HG03342 (cell line): ENCODE measurements around the gene IFNAR2.

ENCODE experiments used
- ATAC-seq: cut with Tn5 transposase; IDR thresholded peaks from one replicate; pipeline ENCODE4 v1.9.1; 2021; ENCODE audit warnings: mild to moderate bottlenecking, moderate library complexity; ENCODE audit not compliant: unreplicated experiment

Gene IFNAR2

DNA sequence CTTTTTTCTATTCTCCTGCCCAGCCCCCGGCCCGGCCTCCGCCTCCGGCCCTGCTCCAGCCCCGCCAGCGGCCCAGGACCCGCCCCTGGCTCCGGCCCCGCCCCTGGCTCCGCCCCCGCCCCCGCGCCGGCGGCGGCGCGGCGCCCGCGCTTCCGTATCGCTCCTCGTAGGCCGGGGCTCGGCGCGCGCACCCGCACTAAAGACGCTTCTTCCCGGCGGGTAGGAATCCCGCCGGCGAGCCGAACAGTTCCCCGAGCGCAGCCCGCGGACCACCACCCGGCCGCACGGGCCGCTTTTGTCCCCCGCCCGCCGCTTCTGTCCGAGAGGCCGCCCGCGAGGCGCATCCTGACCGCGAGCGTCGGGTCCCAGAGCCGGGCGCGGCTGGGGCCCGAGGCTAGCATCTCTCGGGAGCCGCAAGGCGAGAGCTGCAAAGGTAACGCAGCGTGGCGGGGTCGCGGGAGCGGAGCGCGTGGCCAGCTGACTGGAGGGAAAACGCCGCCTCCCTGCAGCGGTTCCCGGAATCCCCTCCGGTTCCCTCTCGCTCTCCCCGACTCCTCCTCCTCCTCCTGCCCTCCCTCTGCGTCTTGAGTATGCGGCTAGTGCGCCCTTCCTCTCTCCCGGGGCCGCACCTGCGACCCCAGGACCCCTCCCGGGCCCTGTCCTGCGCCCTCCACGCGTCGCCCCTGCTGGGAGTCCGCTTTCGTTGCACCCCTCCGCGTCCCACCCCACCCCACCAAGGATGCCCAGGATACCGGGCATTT, at the start of gene IFNAR2:
IFNAR2 (plus strand) TSS at position 155 of the 761 bp plus-strand sequence. CDS start 11,985 bp downstream, outside the sequence.
- peak; percentile 60 for ATAC-seq

DNA sequence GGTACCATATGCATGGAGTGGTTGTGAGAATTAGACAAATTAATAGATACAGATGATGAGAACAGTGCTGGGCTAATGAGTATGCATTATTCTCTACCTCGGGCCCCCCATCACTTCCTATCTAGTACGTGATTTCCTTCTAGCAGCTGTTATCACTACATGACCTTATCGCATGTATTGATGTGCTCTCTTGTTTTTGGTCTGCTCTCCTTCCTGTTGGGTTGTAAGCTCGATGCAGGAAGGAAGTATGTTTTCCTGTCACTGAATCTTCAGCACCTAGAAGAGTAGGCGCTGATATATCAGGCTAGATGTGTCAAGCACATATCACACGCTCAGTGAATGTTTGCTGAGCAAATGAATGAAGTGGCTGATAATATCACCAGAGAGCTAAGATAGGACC, 43.9 kb upstream of the IFNAR2 start:
- ATAC-seq: no peak

DNA sequence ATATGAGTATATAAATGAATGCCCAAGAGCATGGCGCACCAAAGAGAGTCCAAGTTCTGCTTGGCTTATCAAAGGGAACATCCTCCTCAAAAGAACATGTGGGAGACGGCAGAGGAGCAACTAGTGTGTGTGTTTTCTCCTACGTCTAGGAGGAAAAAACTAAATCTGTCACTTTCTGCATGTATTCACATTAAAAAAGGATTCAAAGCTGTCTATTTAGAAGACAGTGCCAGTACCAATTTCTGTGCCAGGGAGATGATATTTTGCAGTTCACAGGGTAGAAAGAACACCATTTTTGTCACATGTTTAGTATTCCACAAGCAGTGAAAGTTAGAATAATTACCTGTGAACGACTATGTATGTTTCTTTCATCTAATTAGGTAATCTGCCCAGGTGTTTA, 42.5 kb upstream of the IFNAR2 start:
- ATAC-seq: no peak

DNA sequence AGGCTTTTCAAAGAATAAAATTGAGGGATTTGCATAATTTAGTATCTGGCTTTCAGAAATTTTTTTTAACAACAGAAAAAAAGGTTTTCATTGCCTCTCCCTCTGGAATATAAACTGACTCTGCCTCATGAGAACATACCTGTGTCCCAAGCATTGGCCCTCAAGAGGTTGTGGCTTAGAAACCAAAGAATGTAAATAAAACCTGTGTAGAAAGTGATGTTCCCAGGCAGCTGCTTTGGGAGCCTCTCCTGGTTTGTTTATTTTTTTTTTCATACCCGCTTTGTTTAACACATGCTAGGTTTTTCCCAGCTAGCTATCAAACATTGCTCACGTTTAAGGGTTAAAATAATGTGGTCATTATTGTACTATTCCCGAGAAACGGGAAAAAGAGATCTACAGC, 40.5 kb upstream of the IFNAR2 start:
- no peak for ATAC-seq

DNA sequence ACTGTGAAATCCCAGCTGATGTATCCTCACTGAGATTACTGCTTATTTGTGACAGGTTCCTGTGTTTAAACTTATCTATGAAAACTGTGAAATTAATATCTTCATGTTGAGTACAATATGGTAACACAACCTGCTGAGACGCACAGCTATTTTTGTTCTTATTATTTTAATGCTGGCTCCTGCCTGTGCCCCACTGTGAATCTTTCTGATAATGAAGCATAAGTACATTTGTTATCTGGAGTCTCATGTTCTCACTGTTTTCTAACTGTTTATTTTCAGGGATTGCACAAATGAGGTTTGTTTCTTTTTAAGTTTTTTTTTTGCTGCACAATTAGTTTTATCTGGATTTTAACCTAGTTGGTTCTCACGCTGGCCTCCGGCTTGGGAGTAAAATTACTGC, 39.9 kb upstream of the IFNAR2 start:
- no peak for ATAC-seq

DNA sequence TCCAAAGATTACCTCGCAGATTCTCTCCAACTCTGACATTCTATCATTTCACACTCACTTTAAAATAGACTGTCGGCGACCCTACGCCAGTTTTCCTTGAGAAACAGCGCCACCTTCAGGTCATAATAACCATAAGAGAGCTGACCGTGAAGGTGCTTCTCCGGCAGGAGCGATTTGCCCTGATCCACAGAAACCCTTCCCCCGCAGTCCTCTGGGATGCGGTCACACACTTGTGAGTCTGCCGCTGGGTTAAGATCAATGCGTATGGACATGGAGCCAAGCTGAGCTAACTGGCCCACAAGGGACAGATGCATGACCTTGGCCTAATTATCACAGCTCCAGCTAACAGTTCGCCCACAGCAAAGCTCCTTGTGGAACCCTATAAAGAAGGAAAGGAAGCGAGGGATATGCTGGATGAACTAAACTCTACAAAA, 32.8 kb upstream of the IFNAR2 start:
- no peak for ATAC-seq

DNA sequence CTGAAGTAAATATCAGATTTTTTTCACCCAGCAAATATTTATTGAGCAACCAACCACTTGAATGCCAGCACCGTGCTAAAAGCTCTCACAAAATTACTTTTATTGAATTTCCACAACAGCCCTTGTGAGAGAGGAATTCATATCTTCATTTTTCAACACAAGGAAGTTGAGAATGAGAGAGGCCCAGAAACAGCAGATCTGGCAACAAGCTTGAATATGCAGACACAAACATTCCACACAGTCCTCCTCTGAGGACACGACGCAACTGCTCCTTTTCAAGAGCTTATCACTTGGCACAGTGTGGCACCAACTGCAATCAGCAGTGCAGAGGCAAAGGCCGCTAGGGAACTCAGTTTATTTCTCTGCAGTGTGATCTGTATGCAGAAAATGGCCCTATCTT, 32.2 kb upstream of the IFNAR2 start:
- ATAC-seq: no peak

DNA sequence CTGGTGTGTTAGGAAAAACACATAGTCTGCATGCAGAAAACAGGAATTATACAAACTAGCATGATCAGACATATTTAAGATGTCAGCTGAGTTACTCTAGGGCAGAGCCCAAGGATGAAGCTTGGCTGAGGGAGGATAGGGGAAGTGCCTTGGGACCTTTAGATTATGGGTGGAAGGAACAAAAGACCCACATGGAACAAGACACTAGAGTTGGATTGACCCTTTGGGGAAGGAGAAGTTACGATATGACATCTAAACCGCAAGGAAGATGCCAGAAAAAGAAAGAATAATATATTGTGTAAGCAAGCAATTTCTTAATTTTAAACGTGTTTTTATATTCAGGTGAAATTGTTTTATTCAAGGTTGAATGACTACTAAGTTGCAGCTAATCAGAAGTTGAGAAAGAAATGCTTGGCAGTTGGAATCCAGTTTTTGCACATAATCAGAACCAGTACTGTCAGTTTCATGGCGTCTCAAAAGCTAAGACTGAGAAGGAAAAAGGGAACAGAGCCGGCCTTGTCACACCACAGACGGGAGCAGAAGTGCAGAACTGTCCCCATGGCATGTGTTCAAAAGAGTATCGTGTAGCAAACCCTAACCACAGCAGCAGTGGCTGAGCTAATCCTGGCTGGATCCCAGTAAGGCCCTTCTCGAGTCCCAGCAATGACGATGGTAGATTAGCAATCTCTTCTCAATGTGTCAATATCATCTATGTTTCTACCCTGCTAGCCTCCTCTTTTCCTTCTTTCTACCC, 31.2 kb upstream of the IFNAR2 start:
- no peak for ATAC-seq

DNA sequence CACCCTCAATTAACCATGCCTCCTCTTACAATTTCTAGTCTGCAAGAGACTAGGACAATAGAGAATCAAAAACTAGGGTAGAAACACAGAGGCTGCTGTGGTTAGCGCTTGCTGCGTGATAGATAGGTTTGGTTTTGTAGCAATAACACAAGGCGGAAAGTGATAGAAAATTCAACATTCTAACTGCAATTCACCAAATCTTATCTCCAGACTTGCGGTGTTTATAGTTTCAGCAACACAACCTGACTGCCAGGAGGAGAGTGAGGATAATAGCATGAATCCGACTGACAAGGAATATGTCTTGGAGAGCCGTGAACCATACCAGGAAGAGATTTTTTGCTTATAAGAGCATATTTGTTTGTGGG, 30.7 kb upstream of the IFNAR2 start:
- ATAC-seq: no peak

DNA sequence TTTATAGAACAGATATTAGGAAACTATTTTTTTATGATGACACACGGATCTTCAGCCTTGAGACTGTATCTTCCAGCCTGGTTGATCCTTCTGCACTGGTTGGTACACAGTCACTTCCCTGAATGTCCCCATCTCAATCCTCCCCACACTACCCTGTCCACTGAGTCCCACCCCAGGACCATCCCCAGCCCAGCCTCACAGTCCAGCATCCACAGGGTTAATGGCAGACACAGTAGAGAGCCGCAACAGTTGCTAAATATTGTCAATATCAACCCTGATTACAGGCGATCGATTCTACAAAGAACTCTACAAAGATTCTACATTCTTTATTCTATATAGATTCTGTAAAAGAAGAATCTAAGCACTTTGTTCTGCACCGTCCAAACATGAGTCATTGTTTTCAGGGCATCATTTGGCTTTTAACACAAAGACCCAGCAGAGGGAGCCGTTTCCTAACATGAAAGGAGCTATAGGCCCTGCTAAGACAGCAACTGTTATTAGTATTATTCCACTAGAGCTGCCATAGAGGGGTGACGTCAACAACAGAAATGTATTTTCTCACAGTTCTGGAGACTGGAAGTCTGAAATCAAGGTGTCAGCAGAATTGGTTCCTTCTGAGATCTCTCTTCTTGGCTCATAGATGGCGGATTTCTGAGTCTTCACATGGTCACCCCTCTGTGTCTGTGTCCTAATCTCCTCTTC, 30.1 kb upstream of the IFNAR2 start:
- peak; percentile 71 for ATAC-seq

DNA sequence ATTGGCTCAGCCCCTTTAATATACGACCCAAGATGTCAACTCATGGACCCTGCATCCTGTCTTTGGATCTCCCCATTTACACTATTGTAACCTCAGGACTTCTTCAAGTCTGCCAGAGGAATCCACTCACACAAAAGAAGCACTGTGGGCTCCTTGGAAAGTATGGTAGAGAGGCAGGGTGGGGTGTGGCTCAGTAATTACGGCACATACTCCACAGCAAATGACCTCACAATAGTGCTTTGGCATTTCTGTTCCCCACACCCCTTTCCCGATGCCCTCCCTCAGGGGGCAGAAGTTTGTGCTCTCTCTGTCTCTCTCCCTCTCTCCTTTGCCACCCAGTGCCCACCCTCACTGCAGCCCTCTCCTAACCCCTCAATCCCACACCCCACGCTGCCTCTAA, 27.8 kb upstream of the IFNAR2 start:
- ATAC-seq: no peak

DNA sequence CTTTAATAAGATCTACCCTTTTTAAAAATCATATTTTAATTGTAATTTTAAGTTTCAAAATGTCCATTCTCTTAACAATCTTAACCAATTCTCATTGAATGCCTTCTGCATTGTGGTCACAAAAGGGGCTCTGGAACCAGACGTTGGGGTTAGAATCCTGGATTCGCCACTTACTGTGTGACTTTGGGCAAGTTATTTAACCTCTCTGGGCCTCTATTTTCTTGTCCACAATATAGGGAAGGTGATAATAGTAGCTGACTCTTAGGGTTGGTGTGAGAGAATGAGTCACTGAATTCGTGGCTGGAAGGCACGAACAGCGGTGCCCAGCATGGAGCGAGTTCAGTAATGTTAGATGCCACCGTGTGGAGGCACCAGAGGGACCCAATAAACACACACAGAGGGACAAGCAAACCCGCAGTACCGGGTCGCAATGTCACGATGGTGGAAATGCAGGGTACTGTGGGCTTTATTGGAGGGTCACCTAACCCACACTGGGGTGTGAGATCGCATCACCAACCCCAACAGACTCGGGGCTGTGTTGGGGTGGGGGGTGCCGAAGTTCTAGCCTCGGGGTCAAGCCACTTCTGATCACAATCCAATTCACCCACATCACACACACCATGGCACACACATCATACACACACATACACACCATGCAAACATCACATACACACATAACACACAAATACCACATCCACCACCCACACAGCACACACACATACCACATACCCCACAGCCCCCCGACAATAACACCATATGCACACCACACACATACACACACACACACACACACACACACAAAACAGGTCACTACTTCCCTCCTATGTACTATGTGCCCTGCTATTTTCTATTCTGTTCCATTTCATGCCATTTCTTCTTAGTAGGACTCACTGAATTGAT, 27.0 kb upstream of the IFNAR2 start:
- ATAC-seq: no peak

DNA sequence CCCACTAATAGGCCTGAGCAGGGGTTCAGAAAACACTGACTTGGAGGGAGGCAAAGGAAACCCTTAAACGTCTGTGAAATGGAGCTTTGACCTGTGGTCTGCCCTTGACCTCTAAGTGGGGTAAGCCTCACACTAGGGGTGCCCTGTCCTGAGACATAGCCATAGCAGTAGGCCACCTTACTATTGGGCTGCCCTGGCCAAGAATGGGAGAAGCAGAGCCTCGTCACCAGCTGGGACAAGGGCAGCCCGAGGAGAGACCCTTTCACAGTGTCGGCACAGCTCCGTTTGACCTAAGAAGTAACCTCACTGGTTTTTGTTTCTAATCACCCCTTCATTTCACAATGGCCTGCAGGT, 26.4 kb upstream of the IFNAR2 start:
- ATAC-seq: no peak

DNA sequence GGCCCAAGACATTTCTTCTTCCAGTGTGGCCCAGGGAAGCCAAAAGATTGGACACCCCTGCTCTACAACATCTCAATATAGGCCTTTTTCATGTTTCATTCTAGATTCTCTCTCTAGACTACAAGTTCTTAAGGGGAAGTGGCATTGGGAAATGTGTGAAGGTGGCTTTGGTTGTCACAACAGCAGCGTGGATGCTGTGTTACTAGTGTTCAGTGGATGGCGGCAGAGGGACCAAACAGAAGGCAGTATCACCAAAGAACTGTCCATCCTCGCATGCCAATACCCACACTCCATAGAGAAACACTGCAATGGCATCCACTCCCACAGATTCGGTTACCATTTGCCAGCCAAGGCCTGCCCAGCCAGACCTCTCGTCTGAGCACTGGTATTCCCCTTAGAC, 24.3 kb upstream of the IFNAR2 start:
- no peak for ATAC-seq

DNA sequence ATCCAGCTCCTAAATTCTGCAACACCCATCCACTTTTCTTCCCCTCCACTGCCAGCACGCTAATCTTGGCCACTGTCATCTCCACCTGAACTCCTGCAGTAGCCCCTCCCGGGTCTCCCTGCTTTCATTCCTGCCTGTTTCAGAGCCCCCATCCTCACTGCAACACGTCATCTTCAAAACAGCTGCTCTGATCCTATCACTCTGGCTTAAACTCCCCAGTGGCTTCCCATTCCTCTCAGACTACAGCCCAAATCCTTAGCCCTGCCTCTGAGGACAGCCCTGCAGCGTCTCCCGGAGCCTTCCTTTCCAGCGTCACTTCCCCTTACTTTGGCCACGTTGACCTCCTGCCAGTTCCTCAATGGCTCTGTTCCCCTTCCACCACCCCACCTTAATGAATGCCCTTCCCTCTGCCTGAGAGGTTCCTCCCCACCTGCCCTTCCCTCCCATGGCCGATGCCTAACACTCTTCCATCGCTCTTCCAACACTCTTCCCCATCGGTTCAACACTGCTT, 22.9 kb upstream of the IFNAR2 start:
- ATAC-seq: no peak

DNA sequence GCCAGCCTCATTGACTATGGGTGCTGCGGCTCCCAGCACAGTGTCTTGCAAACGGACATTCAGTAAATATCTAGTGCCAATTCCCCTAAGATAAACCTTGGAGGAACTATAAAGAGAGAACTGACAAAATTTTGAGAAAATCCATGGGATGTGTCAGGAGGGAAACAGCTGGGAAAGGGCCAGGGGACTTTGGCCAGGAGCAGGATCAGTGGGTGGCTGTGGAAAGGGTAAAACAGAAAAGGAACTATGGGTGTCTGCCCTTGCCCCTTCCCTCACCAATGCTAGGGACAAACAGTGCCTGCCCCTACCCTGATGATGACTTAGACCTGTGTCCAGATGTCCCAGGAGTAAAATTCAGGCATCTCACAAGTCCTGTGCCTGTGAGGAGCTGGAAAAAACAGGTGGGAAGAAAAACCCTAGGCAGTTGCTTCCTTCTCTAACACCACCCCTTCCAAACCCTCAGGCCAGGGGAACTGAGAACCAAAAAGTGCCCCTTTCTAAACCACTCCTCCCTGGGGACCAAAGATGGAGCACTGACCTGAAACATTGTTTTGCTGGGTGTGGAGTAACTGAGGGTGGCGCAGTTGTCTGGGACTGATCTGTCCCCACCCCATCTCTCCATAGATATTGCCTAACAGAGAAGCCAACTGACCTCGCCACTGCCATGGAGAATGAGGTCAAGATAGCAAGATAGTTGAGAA, 22.1 kb upstream of the IFNAR2 start:
- ATAC-seq: no peak

DNA sequence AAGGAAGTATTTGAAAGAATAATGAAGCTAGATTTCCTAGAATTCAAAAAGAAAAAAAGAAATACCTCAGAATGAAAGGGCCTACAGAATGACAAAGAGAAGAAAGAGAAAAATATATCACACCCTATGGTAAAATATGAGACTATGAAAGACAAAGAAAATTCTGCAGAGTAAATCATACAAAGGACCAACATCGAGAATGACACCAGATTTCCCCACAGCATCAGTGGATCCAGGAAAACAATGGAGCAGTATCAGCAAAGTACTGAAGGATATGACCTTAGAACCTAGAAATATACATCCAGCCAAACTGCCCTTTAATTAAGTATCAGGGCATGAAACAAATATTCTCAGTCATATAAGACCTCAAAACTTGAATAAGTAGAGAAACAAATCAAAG, 21.2 kb upstream of the IFNAR2 start:
- ATAC-seq: no peak

DNA sequence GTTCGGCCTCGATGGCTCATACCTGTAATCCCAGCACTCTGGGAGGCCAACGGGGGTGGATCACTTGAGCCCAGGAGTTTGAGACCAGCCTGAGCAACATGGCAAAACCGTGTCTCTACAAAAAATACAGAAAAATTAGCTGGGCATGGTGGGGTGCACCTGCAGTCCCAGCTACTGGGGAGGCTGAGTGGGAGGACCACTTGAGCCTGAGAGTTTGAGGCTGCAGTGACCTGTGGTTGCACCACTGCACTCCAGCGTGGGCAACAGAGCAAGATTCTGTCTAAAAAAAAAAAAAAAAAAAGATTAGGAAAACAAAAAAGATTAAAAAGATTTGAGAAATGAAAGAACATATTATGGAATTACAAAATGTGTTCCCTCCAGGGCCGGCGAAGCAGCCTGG, 18.4 kb upstream of the IFNAR2 start:
- no peak for ATAC-seq

DNA sequence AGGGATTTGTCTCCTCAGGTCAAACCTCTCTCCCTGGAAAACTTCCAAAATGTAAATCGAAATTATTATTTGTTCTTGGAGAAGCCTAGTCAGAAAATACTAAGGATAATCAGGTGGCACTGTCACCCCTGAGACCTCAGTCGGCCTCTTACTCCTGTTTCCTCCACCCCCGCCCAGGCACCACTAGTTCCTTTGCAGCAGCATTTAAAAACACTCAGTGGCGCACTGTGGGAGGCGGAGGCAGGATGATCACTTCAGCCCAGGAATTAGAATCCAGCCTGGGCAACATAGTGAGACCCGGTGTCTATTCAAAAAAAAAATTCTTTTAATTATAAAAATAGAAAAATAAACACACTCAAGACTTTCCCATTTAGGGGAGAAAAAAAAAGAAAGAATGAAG, 18.0 kb upstream of the IFNAR2 start:
- ATAC-seq: no peak

DNA sequence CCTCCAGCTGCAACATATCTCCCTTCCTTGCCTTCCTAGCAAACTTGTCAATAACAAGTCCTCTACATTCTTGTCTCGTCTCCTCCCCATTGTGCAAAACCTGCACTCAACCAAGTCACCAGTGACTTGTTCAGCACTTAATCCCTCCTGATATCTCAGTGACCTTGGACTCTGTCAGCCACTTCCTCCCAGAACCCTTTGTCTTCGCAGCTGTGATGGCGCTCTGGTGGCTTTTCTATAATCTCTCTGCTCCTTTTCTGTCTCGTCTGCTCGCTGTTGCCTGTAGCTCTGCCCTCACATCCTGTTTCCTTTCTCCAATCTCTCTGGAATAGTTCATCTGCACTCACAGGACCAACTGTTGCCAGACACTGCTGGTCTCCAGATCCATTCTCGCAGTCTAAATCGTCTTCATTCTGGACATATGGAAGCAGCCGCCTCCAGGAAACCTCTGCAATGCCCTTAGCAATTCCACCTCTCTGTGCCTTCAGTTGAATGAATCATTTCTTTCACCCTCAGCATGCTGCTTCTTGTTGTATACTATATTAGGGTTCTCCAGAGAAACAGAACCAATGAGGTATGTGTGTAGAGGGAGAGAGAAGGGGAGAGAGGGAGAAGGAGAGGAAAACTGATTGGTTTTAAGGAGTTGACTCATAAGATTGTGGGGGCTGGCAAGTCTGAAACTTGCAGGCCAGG, 17.4 kb upstream of the IFNAR2 start:
- ATAC-seq: no peak
